Upper lobe of right lung (tissue), 1 donor: Measurements from ENCODE around the gene CISH. TPM values are rescaled to one million over a fixed set of nuclear protein-coding genes. Genes with fewer than 3 reads are reported as not detected.
A peak's percentile ranks its signal among the peaks of the same experiment; 100 is the strongest.

Experiments
- ATAC-seq: fragments of 200-7000 bp; cut with Tn5 transposase; one replicate; pipeline ENCODE4 v1.9.1; 2020; ENCODE audit warnings: mild to moderate bottlenecking, moderate library complexity
- DNase-seq: peaks from one replicate; pipeline ENCODE4 v3.0.0-alpha.2; 2020
- H3K27ac ChIP-seq: fragments of 200-600 bp; one replicate; pipeline ENCODE4 v1.8.0; 2022
- H3K27me3 ChIP-seq: fragments of 200-600 bp; one replicate; pipeline ENCODE4 v1.8.0; 2022; ENCODE audit warnings: mild to moderate bottlenecking
- H3K36me3 ChIP-seq: fragments of 200-600 bp; one replicate; pipeline ENCODE4 v1.8.0; 2022
- H3K4me1 ChIP-seq: fragments of 200-600 bp; one replicate; pipeline ENCODE4 v1.8.0; 2022
- H3K4me3 ChIP-seq: fragments of 200-600 bp; one replicate; pipeline ENCODE4 v1.8.0; 2022; ENCODE audit warnings: mild to moderate bottlenecking
- H3K9me3 ChIP-seq: fragments of 200-600 bp; one replicate; pipeline ENCODE4 v1.8.0; 2022
- CTCF ChIP-seq: fragments of 200-600 bp; IDR thresholded peaks from one replicate; pipeline ENCODE4 v1.8.0; 2022; ENCODE audit warnings: antibody characterized with exemption
- intact Hi-C: fragments of 100-400 bp; cut with DNase I; formaldehyde crosslinking; loops from one replicate; pipeline ENCODE4 v1.11.0; 2022
- total RNA-seq: library from RNA; stranded (reverse); fragmentation: NEBNext Ultra II Directional; extraction: Animal tissue kit (Norgen Biotek cat#: 25700); gene quantifications from one replicate; pipeline ENCODE4 v1.2.1, GENCODE V29; 2021
- donor health status: DM: no; HTN: yes; CAD: no; lungs with severe emphysema.

Gene CISH
- total RNA-seq, 1 donor from 2014 or later: 71.6 TPM

GRCh38 chr3:50612970-50613846, 1.6 kb upstream of the CISH start:
- no peaks in the 10 kb centered on the region for H3K9me3 ChIP-seq
- no peaks in the 10 kb centered on the region for H3K27me3 ChIP-seq
- DNase-seq (no peak), ATAC-seq (no peak)
- peaks cover 51% of the 10 kb centered on the region for H3K4me1 ChIP-seq
- peak overlapping the region; percentile 83 for H3K4me3 ChIP-seq
- no peak for TF ChIP-seq CTCF
- H3K36me3 ChIP-seq: peaks cover 7% of the 10 kb centered on the region
- intact Hi-C loops: loop anchor here (2.0 kb wide), 1 partner anchor 40 kb away; no protein-coding TSS in a partner anchor
- peak overlapping the region; percentile 91 for H3K27ac ChIP-seq

- ATAC-seq (no peak), DNase-seq (no peak)
- H3K27ac ChIP-seq: peak overlapping the region; percentile 91
- intact Hi-C loops: loop anchor here (2.0 kb wide), 1 partner anchor 40 kb away; no protein-coding TSS in a partner anchor
- H3K4me3 ChIP-seq: peak overlapping the region; percentile 83
- H3K9me3 ChIP-seq: no peaks in the 10 kb centered on the region
- H3K27me3 ChIP-seq: no peaks in the 10 kb centered on the region
- H3K4me1 ChIP-seq: peaks cover 54% of the 10 kb centered on the region
- H3K36me3 ChIP-seq: peaks cover 16% of the 10 kb centered on the region
- TF ChIP-seq CTCF: no peak
Observed at GRCh38 chr3:50612234-50612882, 784 bp upstream of the CISH start.

- intact Hi-C loops: no loop called here
- Histone ChIP-seq H3K27me3 (no peaks in the 10 kb centered on the region), H3K4me3 (peak overlapping the region; percentile 83), H3K9me3 (no peaks in the 10 kb centered on the region), H3K27ac (peak overlapping the region; percentile 91), H3K4me1 (peaks cover 62% of the 10 kb centered on the region), H3K36me3 (peaks cover 29% of the 10 kb centered on the region)
- no peak for TF ChIP-seq CTCF
- ATAC-seq: no peak
- no peak for DNase-seq
Observed at GRCh38 chr3:50610992-50611463, 546 bp downstream of the CISH start.

GRCh38 chr3:50610181-50610971, 1.2 kb downstream of the CISH start:
- intact Hi-C loops: no loop called here
- H3K4me1 ChIP-seq: peaks cover 65% of the 10 kb centered on the region
- DNase-seq (peak; percentile 84), ATAC-seq (no peak)
- no peaks in the 10 kb centered on the region for H3K9me3 ChIP-seq
- H3K4me3 ChIP-seq: peak overlapping the region; percentile 83
- H3K36me3 ChIP-seq: peaks cover 35% of the 10 kb centered on the region
- no peaks in the 10 kb centered on the region for H3K27me3 ChIP-seq
- TF ChIP-seq CTCF: no peak
- H3K27ac ChIP-seq: peak overlapping the region; percentile 91

GRCh38 chr3:50609763-50610085, 1.9 kb downstream of the CISH start:
- H3K4me3 ChIP-seq: peak overlapping the region; percentile 83
- H3K36me3 ChIP-seq: peaks cover 42% of the 10 kb centered on the region
- H3K4me1 ChIP-seq: peaks cover 71% of the 10 kb centered on the region
- DNase-seq (no peak), ATAC-seq (no peak)
- no peak for TF ChIP-seq CTCF
- no peaks in the 10 kb centered on the region for H3K9me3 ChIP-seq
- intact Hi-C loops: no loop called here
- peak overlapping the region; percentile 91 for H3K27ac ChIP-seq
- no peaks in the 10 kb centered on the region for H3K27me3 ChIP-seq
